NCI-H82 treated with DMSO at 0.1 percent for 48 hours (cell line): Measurements from ENCODE around the gene ALOXE3.
"Not testable (repeated sequence)": the region's sequence is repeated elsewhere in the genome, so short reads cannot be mapped to it uniquely, and the experiment has no call there.

Source experiments
- DNase-seq: peaks from one replicate; lab custom pipeline; 2025; ENCODE audit not compliant: unreplicated experiment; lab: John Stamatoyannopoulos, UW

The ALOXE3 gene

GRCh38 chr17:8100763-8101162 is 17.6 kb downstream of the ALOXE3 start:
- no peak for DNase-seq

- no peak for DNase-seq
These were observed 18.2 kb downstream of the ALOXE3 start for GRCh38 chr17:8100111-8100510.

- no peak for DNase-seq
These were observed 21.8 kb downstream of the ALOXE3 start for GRCh38 chr17:8096541-8096940.

- DNase-seq: no peak
These were observed 23.0 kb downstream of the ALOXE3 start for GRCh38 chr17:8095361-8095760.

GRCh38 chr17:8091033-8091687 is 27.2 kb downstream of the ALOXE3 start:
- DNase-seq: no peak

- no peak for DNase-seq
These were observed 28.6 kb downstream of the ALOXE3 start for GRCh38 chr17:8089728-8090127.

GRCh38 chr17:8087952-8088230 is 30.4 kb downstream of the ALOXE3 start:
- DNase-seq: no peak

- no peak for DNase-seq
These were observed 31.0 kb downstream of the ALOXE3 start, which contains the start of gene ALOX12B for GRCh38 chr17:8087075-8087951. Gene ALOX12B (minus strand): TSS chr17:8087716. CDS start chr17:8087442, 274 bp downstream.

- no peak for DNase-seq
These were observed 34.1 kb downstream of the ALOXE3 start for GRCh38 chr17:8084250-8084649.

GRCh38 chr17:8082292-8082691 is 36.0 kb downstream of the ALOXE3 start:
- DNase-seq: no peak

GRCh38 chr17:8081876-8082275 is 36.4 kb downstream of the ALOXE3 start:
- no peak for DNase-seq

GRCh38 chr17:8080799-8081219 is 37.5 kb downstream of the ALOXE3 start:
- DNase-seq: no peak

- DNase-seq: no peak
These were observed 38.0 kb downstream of the ALOXE3 start for GRCh38 chr17:8080208-8080798.

GRCh38 chr17:8079291-8080207 is 38.8 kb downstream of the ALOXE3 start:
- peak; percentile 74 for DNase-seq

GRCh38 chr17:8077939-8078338 is 40.4 kb downstream of the ALOXE3 start:
- not testable (repeated sequence) for DNase-seq

- no peak for DNase-seq
These were observed 41.6 kb downstream of the ALOXE3 start for GRCh38 chr17:8076502-8077266.

- no peak for DNase-seq
These were observed 42.6 kb downstream of the ALOXE3 start for GRCh38 chr17:8075574-8076342.

GRCh38 chr17:8075081-8075480 is 43.2 kb downstream of the ALOXE3 start:
- no peak for DNase-seq

- DNase-seq: no peak
These were observed 43.8 kb downstream of the ALOXE3 start for GRCh38 chr17:8074554-8074953.
